Prostate gland (tissue), 2 donors: ENCODE data around the gene SLC1A7. TPM values are rescaled to one million over a fixed set of nuclear protein-coding genes. Genes with fewer than 3 reads are reported as not detected.

Experiments
- DNase-seq: peaks from one replicate; pipeline ENCODE4 v3.0.0-alpha.2; 2019; ENCODE audit warnings: low spot score
- H3K27ac ChIP-seq, 2 donors: fragments of 200-600 bp; sonication (generic); 2 replicates each; pipeline ENCODE4 v1.5.1; 2017 to 2019
- H3K27me3 ChIP-seq: fragments of 200-600 bp; sonication (generic); replicated peaks from 2 replicates; pipeline ENCODE4 v1.5.1; 2019; ENCODE audit not compliant: insufficient read depth
- H3K36me3 ChIP-seq, 2 donors: fragments of 200-600 bp; sonication (generic); 1 replicate in 1 of 2; 2 replicates in 1 of 2; pipeline versions ENCODE4 v1.5.1 to v1.8.1; 2017 to 2019
- H3K4me1 ChIP-seq: fragments of 200-600 bp; sonication (generic); replicated peaks from 2 replicates; pipeline ENCODE4 v1.5.1; 2019
- H3K4me3 ChIP-seq, 2 donors: fragments of 200-600 bp; sonication (generic); 2 replicates each; pipeline ENCODE4 v1.5.1; 2017 to 2019
- H3K9me3 ChIP-seq: fragments of 200-600 bp; sonication (generic); 2 replicates; pipeline ENCODE4 v1.5.1; 2017
- CTCF ChIP-seq, 4 experiments: fragments of 200-600 bp in 2 of 4; fragments of 450-650 bp in 2 of 4; sonication (generic) in 2 of 4; IDR thresholded peaks; 1 replicate in 3 of 4; 2 replicates in 1 of 4; pipeline ENCODE4 v1.5.1; 2016 to 2019; ENCODE audit warnings: antibody characterized with exemption in 4 of 4, mild to moderate bottlenecking in 2 of 4, moderate library complexity in 2 of 4
- POLR2A ChIP-seq: fragments of 450-650 bp; IDR thresholded peaks from one replicate; pipeline ENCODE4 v1.6.1; 2016; ENCODE audit warnings: antibody characterized with exemption, mild to moderate bottlenecking
- POLR2AphosphoS5 ChIP-seq: sonication (generic); formaldehyde crosslinking; IDR thresholded peaks from one replicate; pipeline ENCODE4 v1.6.1; 2017; ENCODE audit warnings: antibody characterized with exemption
- WGBS: methylation state at CpG from one replicate; pipeline ENCODE4 v1.1.5; 2018; 5-methylcytosine and 5-hydroxymethylcytosine counted together
- intact Hi-C: fragments of 100-400 bp; cut with DNase I; formaldehyde crosslinking; loops from one replicate; pipeline ENCODE4 v1.14.2; 2022
- total RNA-seq, 2 donors: library from RNA; depleted of rRNA; stranded (reverse); fragments of >200 nt; gene quantifications; one replicate each; pipeline ENCODE4 v1.1.0, GENCODE V29; 2016

Gene SLC1A7
- total RNA-seq, 2 donors from 2014 or later: 1.8 TPM; not detected in 1

DNA sequence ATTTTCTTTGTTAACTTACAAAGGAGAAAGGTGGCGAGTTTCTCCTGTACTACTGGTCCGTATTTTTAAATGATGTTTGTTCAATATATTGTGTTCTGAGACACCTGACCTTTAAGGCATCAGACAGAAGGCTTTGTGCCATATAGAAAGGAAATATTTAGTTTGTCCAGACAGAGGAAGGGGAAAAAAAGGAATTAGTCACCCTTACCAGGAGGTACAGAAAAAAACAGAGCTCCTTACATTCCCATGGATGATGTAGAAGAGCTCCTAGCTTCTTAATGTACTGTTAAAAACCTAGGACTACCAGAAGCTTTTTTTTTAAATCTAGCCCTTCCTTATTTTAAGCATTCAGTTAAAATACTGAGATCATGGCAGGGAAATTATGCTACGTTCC lies 92.9 kb downstream of the SLC1A7 start:
- 85% methylated on average over 3 of the region's 3 CpGs for WGBS
- Histone ChIP-seq H3K9me3 (no peaks in the 10 kb centered on the region), H3K36me3 (peaks cover 0 to 4% of the 10 kb centered on the region in 2 donors), H3K27ac (no peak overlapping the region), H3K4me1 (no peaks in the 10 kb centered on the region), H3K27me3 (no peaks in the 10 kb centered on the region), H3K4me3 (no peak overlapping the region)
- TF ChIP-seq POLR2A (no peak), CTCF (IDR thresholded peaks at IDR 0.05) (no peak), POLR2AphosphoS5 (no peak)
- no peak for DNase-seq
- intact Hi-C loops: no loop called here

DNA sequence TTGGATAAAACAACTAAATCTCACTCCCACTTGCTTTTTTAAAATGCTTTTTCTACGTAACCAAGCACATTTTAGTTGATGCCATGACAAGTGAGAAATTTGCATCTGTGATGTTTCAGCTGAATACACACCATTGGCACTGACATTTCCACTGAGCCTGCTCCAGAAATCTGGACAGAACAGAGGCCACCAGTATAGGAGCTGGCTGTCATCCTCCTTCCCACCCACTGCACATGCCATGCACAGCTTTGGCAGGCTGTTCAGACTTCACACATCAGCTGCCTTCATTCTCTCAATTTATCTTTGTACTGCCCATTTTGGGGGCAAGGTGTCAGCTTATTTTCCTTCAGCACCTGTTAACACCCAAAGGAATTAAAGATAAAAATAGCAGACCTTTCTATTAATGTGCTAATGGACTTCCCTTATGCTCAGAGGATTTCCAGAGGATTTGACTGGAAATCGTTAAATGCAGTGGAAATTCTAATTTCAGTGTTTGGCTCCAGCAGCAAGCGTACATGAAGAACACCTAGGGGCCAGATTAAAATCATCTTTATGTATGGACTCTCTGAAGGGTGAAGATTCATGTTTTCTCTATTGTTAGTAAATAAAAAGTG lies 93.4 kb downstream of the SLC1A7 start:
- 87% methylated on average over 3 of the region's 3 CpGs for WGBS
- no peaks in the 10 kb centered on the region for H3K4me1 ChIP-seq
- no peak overlapping the region for H3K27ac ChIP-seq
- H3K9me3 ChIP-seq: no peaks in the 10 kb centered on the region
- intact Hi-C loops: no loop called here
- peaks cover 0 to 4% of the 10 kb centered on the region in 2 donors for H3K36me3 ChIP-seq
- no peak overlapping the region for H3K4me3 ChIP-seq
- no peaks in the 10 kb centered on the region for H3K27me3 ChIP-seq
- TF ChIP-seq CTCF (IDR thresholded peaks at IDR 0.05) (no peak), POLR2A (no peak), POLR2AphosphoS5 (no peak)
- no peak for DNase-seq

DNA sequence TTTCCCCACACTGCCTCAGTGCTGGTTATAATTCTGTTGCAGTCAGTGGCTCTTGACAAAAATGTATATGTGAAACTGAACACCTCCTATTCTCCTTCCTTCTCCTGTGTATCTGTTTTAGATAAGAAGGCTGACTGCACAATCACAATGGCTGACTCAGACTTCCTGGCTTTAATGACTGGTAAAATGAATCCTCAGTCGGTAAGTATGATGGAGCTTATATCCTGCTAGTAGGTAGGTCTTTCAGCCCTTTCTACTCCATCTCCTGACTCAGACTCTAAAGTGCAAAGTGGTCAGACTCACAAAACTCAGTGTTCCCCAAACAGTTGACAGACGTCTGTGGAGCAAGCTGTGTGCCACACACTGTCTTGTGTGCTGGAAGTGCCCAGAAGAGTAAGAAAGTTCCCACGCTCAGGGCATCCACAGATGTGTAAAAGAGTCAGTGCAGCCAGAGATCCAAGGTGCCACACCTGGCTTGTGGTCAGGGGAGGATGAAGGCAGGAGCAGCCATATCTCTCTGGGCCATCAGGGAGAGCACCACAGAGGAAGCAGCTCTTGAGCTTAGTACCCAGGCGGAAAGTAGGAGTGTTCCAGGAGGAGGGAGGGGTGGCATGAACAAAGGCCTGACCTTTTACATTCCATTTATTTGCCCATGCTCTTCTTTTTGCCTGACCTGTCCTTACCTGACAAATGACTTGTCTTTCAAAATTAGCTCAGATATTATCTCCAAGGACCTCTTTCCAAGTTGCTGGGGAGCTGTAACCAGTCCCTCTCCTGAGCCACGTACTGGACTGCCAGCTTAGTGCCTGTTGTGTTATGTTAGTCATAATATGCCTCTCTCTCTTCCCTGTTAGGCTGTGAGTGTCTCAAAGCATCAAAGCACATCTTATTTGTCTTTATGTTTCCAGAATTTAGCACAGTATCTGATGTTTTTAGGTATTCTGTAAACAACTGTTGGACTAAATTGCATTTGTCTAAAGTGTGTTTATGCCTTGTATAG lies 94.4 kb downstream of the SLC1A7 start:
- Histone ChIP-seq H3K4me1 (no peaks in the 10 kb centered on the region), H3K4me3 (no peak overlapping the region), H3K27ac (no peak overlapping the region), H3K27me3 (no peaks in the 10 kb centered on the region), H3K9me3 (no peaks in the 10 kb centered on the region), H3K36me3 (peaks cover 0 to 4% of the 10 kb centered on the region in 2 donors)
- 80% methylated on average over 5 of the region's 5 CpGs for WGBS
- no peak for TF ChIP-seq CTCF (IDR thresholded peaks at IDR 0.05)
- TF ChIP-seq POLR2A: no peak
- no peak for TF ChIP-seq POLR2AphosphoS5
- intact Hi-C loops: no loop called here
- no peak for DNase-seq

DNA sequence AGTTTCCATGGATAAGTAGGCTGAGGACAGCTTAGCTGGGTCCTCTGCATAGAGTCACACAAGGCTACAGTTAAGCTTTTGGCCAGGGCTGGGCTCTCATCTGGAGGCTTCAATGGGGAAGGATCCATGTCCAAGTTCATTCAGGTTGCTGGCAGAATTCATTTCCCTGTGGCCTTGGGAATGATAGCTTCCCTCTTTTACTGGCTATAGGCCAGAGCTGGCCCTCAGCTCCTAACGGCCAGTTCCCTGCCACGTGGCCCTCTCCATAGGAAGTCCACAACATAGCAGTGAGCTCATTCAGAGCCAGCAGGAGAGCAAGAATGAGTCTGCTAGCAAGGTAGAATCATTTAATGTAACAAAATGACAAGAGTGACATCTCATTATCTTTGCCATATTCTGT lies 95.5 kb downstream of the SLC1A7 start:
- intact Hi-C loops: no loop called here
- H3K4me1 ChIP-seq: no peaks in the 10 kb centered on the region
- no peak overlapping the region for H3K4me3 ChIP-seq
- no peak overlapping the region for H3K27ac ChIP-seq
- DNase-seq: no peak
- no peak for TF ChIP-seq CTCF (IDR thresholded peaks at IDR 0.05)
- TF ChIP-seq POLR2AphosphoS5: no peak
- TF ChIP-seq POLR2A: no peak
- no peaks in the 10 kb centered on the region for H3K9me3 ChIP-seq
- 52% methylated on average over 2 of the region's 2 CpGs for WGBS
- no peaks in the 10 kb centered on the region for H3K27me3 ChIP-seq
- H3K36me3 ChIP-seq: peaks cover 0 to 4% of the 10 kb centered on the region in 2 donors
